IMR-90 (cell line): ENCODE results near the gene SH3BP5. TPM values are rescaled to one million over a fixed set of nuclear protein-coding genes. Genes with fewer than 3 reads are reported as not detected.

ENCODE experiments used
- ATAC-seq: fragments of 200-7000 bp; cut with Tn5 transposase; 2 replicates; pipeline ENCODE4 v1.9.1; 2020; ENCODE audit warnings: low read depth, mild to moderate bottlenecking, moderate library complexity
- BruUV-seq: library from RNA; stranded (reverse); fragments of 400-500 nt; replicated peaks from 2 replicates; lab custom pipeline; 2021; lab: Mats Ljungman, UMichigan
- CTCF ChIA-PET: fragments of 300-600 bp; formaldehyde crosslinking; extraction: SDS; loops from one replicate; lab custom pipeline; 2021; ENCODE audit warnings: antibody characterized with exemption; lab: Yijun Ruan, JAX
- POLR2A ChIA-PET: fragments of 300-600 bp; sonication (Branson Sonifier 250); formaldehyde crosslinking; loops from one replicate; lab custom pipeline; 2022; ENCODE audit warnings: antibody characterized with exemption; ENCODE audit not compliant: unreplicated experiment; lab: Charles Lee
- DNase-seq: peaks from one replicate; pipeline ENCODE4 v3.0.0; 2013
- H2AFZ ChIP-seq: replicated peaks from 2 replicates; pipeline ENCODE3; 2013; ENCODE audit warnings: low read length, mild to moderate bottlenecking; ENCODE audit not compliant: poor library complexity
- H2AK5ac ChIP-seq: 2 replicates; pipeline ENCODE4 v1.6.1; 2013; ENCODE audit warnings: low read depth, low read length, inconsistent platforms
- H2AK9ac ChIP-seq: replicated peaks from 2 replicates; pipeline ENCODE3; 2013; ENCODE audit warnings: mild to moderate bottlenecking, low read depth, low read length, moderate library complexity; ENCODE audit not compliant: poor library complexity
- H2BK120ac ChIP-seq: 2 replicates; pipeline ENCODE4 v1.6.1; 2013; ENCODE audit warnings: low read depth, low read length, inconsistent platforms
- H2BK15ac ChIP-seq: 3 replicates; pipeline ENCODE4 v1.6.1; 2013; ENCODE audit warnings: low read depth, low read length, inconsistent platforms
- H2BK20ac ChIP-seq: 2 replicates; pipeline ENCODE4 v1.6.1; 2013; ENCODE audit warnings: low read depth, mild to moderate bottlenecking, inconsistent platforms, low read length, moderate library complexity
- H2BK5ac ChIP-seq: 2 replicates; pipeline ENCODE4 v1.6.1; 2013; ENCODE audit warnings: mild to moderate bottlenecking, low read depth, low read length, inconsistent platforms; ENCODE audit not compliant: poor library complexity, severe bottlenecking
- H3K14ac ChIP-seq: replicated peaks from 2 replicates; pipeline ENCODE4 v1.6.1; 2013; ENCODE audit warnings: low read depth, low read length, inconsistent platforms
- H3K18ac ChIP-seq: 2 replicates; pipeline ENCODE4 v1.6.1; 2013; ENCODE audit warnings: low read depth, low read length, control low read depth
- H3K23ac ChIP-seq: 2 replicates; pipeline ENCODE4 v1.6.1; 2013; ENCODE audit warnings: low read depth, low read length, inconsistent platforms
- H3K27ac ChIP-seq: 2 replicates; pipeline ENCODE4 v1.5.1; 2013; ENCODE audit warnings: mild to moderate bottlenecking, control low read depth, low read length; ENCODE audit not compliant: insufficient read depth
- H3K27me3 ChIP-seq: 2 replicates; pipeline ENCODE4 v1.6.1; 2013; ENCODE audit warnings: low read length; ENCODE audit not compliant: control insufficient read depth, insufficient read depth
- H3K36me3 ChIP-seq: 2 replicates; pipeline ENCODE4 v1.6.1; 2013; ENCODE audit warnings: low read length, mixed read lengths; ENCODE audit not compliant: control insufficient read depth, insufficient read depth
- H3K4ac ChIP-seq: 2 replicates; pipeline ENCODE4 v1.6.1; 2013; ENCODE audit warnings: low read depth, low read length, inconsistent platforms
- H3K4me1 ChIP-seq: 2 replicates; pipeline ENCODE4 v1.6.1; 2013; ENCODE audit warnings: low read length, mixed read lengths; ENCODE audit not compliant: control insufficient read depth, insufficient read depth
- H3K4me2 ChIP-seq: 2 replicates; pipeline ENCODE4 v1.6.1; 2013; ENCODE audit warnings: low read depth, mild to moderate bottlenecking, control low read depth, low read length, moderate library complexity
- H3K4me3 ChIP-seq: 2 replicates; pipeline ENCODE4 v1.5.1; 2013; ENCODE audit warnings: low read depth, mild to moderate bottlenecking, control low read depth, low read length, moderate library complexity; ENCODE audit not compliant: insufficient read depth
- H3K56ac ChIP-seq: 2 replicates; pipeline ENCODE4 v1.6.1; 2013; ENCODE audit warnings: low read length, inconsistent platforms; ENCODE audit not compliant: insufficient read depth; ENCODE audit errors: extremely low read depth
- H3K79me1 ChIP-seq, 2 experiments: 2 replicates each; pipeline ENCODE4 v1.6.1; 2013; ENCODE audit warnings: low read length in 2 of 2, inconsistent platforms in 1 of 2, low read depth in 1 of 2
- H3K9ac ChIP-seq: 2 replicates; pipeline ENCODE4 v1.6.1; 2013; ENCODE audit warnings: low read depth, low read length, control low read depth
- H3K9me1 ChIP-seq: 2 replicates; pipeline ENCODE4 v1.6.1; 2013; ENCODE audit warnings: low read length, inconsistent platforms; ENCODE audit not compliant: insufficient read depth
- H3K9me3 ChIP-seq: 2 replicates; pipeline ENCODE4 v1.6.1; 2013; ENCODE audit warnings: low read length; ENCODE audit not compliant: control insufficient read depth, insufficient read depth
- H4K20me1 ChIP-seq: 2 replicates; pipeline ENCODE4 v1.6.1; 2013; ENCODE audit warnings: low read length, inconsistent platforms; ENCODE audit not compliant: insufficient read depth
- H4K5ac ChIP-seq: 2 replicates; pipeline ENCODE4 v1.6.1; 2013; ENCODE audit warnings: mild to moderate bottlenecking, low read depth, low read length, control low read depth
- H4K8ac ChIP-seq, 2 experiments: 2 replicates each; pipeline ENCODE4 v1.6.1; 2013; ENCODE audit warnings: low read depth in 2 of 2, low read length in 2 of 2, control low read depth in 1 of 2, inconsistent platforms in 1 of 2
- H4K91ac ChIP-seq: 2 replicates; pipeline ENCODE4 v1.6.1; 2013; ENCODE audit warnings: low read depth, low read length, inconsistent platforms; ENCODE audit not compliant: insufficient read depth
- BHLHE40 ChIP-seq: fragments of 150-350 bp; IDR thresholded peaks from 2 replicates; pipeline ENCODE4 v1.6.1; 2016; ENCODE audit warnings: mild to moderate bottlenecking, low read depth, low read length
- CEBPB ChIP-seq: IDR thresholded peaks from 2 replicates; pipeline ENCODE4 v1.6.1; 2012; ENCODE audit warnings: low read depth, low read length, improper control_type of control experiment
- ELK1 ChIP-seq: fragments of 150-350 bp; IDR thresholded peaks from 2 replicates; pipeline ENCODE4 v1.6.1; 2016; ENCODE audit warnings: low read depth, mild to moderate bottlenecking, low read length, moderate library complexity, borderline replicate concordance
- MAZ ChIP-seq: IDR thresholded peaks from 2 replicates; pipeline ENCODE4 v1.6.1; 2012; ENCODE audit warnings: low read depth, mild to moderate bottlenecking, low read length, improper control_type of control experiment, moderate library complexity, borderline replicate concordance
- MXI1 ChIP-seq: IDR thresholded peaks from 2 replicates; pipeline ENCODE4 v1.6.1; 2012; ENCODE audit warnings: low read depth, mild to moderate bottlenecking, low read length, moderate library complexity, borderline replicate concordance
- NFE2L2 ChIP-seq: fragments of 150-350 bp; IDR thresholded peaks from 2 replicates; pipeline ENCODE4 v1.6.1; 2016; ENCODE audit warnings: low read depth, mild to moderate bottlenecking, low read length
- POLR2A ChIP-seq: IDR thresholded peaks from 2 replicates; pipeline ENCODE4 v1.6.1; 2012; ENCODE audit warnings: mild to moderate bottlenecking, low read depth, low read length
- RAD21 ChIP-seq: IDR thresholded peaks from 2 replicates; pipeline ENCODE4 v1.6.1; 2012; ENCODE audit warnings: low read length, improper control_type of control experiment
- RCOR1 ChIP-seq: IDR thresholded peaks from 2 replicates; pipeline ENCODE4 v1.6.1; 2012; ENCODE audit warnings: mild to moderate bottlenecking, low read length, improper control_type of control experiment; ENCODE audit not compliant: insufficient replicate concordance
- WGBS, 2 experiments: methylation state at CpG; one replicate each; pipeline versions ENCODE4 v1.1.5 to v1.1.7; 2013; ENCODE audit warnings: missing lambda C conversion rate in 2 of 2; ENCODE audit not compliant: insufficient read length in 1 of 2; ENCODE audit errors: extremely low coverage in 2 of 2; 5-methylcytosine and 5-hydroxymethylcytosine counted together
- dilution Hi-C: fragments of 300-500 bp; cut with HindIII; formaldehyde crosslinking; loops from one replicate; pipeline ENCODE4 v1.14.3; 2018; ENCODE audit warnings: low sequenced_read_pairs; ENCODE audit not compliant: unreplicated experiment
- in situ Hi-C: fragments of 300-500 bp; cut with MboI; formaldehyde crosslinking; loops from 3 replicates; pipeline ENCODE4 v1.14.3; 2019; ENCODE audit warnings: low sequenced_read_pairs, inconsistent platforms, mixed read lengths
- intact Hi-C: fragments of 100-400 bp; cut with micrococcal nuclease; formaldehyde crosslinking; loops from 2 replicates; pipeline ENCODE4 v1.10.0; 2022
- polyA plus RNA-seq, 3 experiments: library from polyadenylated mRNA; depleted of rRNA; stranded (reverse); fragments of >200 nt; gene quantifications; 2 replicates each; pipeline ENCODE4 v1.2.3, GENCODE V29; 2012; ENCODE audit warnings: low replicate concordance in 1 of 3
- total RNA-seq: library from RNA; depleted of rRNA; stranded (reverse); fragments of >200 nt; gene quantifications from 2 replicates; pipeline ENCODE4 v1.2.3, GENCODE V29; 2012
- TF ChIP-seq, protein P1 (sequence below): conservative IDR thresholded peaks from 2 replicates; pipeline ENCODE4 v1.5.1; 2012; ENCODE audit warnings: mild to moderate bottlenecking, low read depth, low read length, improper control_type of control experiment

Gene SH3BP5
- total and polyA plus RNA-seq, 2 of the 4 experiments (the other 2 are of a cell fraction) = 14.0 to 23.5 TPM

DNA sequence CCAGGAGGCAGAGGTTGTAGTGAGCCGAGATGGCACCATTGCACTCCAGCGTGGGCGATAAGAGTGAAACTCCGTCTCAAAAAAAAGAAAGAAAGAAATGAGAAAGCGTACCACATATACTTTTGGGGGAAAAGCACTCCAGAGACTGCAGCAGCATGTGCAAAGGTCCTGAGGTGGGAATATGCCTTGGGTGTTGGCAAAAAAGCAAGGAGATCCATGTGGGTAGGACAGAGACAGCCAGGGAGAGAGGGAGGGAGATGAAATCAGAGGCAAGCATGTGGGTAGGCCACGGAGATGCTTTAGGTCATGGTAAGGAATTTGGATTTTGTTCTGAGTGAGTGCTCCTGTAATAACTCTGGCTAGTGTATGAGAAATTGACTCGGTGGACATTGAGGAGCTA is 3.7 kb upstream of the SH3BP5 start:
- DNase-seq (no peak), ATAC-seq (no peak)
- Histone ChIP-seq H4K5ac (no peak overlapping the region), H2BK20ac (no peak overlapping the region), H4K8ac (no peak overlapping the region), H4K20me1 (no peaks in the 10 kb centered on the region), H3K4me3 (no peak overlapping the region), H3K4me2 (no peak overlapping the region), H2AFZ (no peak overlapping the region), H2BK5ac (no peak overlapping the region), H2BK15ac (no peak overlapping the region), H3K4ac (no peak overlapping the region), H2BK120ac (no peak overlapping the region), H3K27me3 (no peaks in the 10 kb centered on the region), H3K56ac (no peak overlapping the region), H2AK5ac (no peak overlapping the region), H3K9me1 (peaks cover 7% of the 10 kb centered on the region; the same call in 1 of the 2 replicates), H3K4me1 (peaks cover 4% of the 10 kb centered on the region; the same call in 1 of the 2 replicates), H2AK9ac (no peak overlapping the region), H3K9me3 (no peaks in the 10 kb centered on the region), H3K79me1 (peaks cover 0 to 3% of the 10 kb centered on the region in 2 experiments; a peak in 1 of 4 replicates), H3K23ac (no peak overlapping the region), H3K14ac (no peak overlapping the region), H3K9ac (no peak overlapping the region), H4K91ac (no peak overlapping the region), H3K27ac (no peak overlapping the region), H3K18ac (no peak overlapping the region), H3K36me3 (no peaks in the 10 kb centered on the region)
- in situ Hi-C loops = no loop called here
- CTCF ChIA-PET = interaction anchor here (0.5 kb wide), 1 partner anchor 121 kb away, joined by 3 read pairs; no protein-coding TSS in a partner anchor
- dilution Hi-C loops = no loop called here
- no TSS peak for BruUV-seq
- POLR2A ChIA-PET = no interaction called here
- TF ChIP-seq NFE2L2 = no peak
- TF ChIP-seq CEBPB = no peak
- no peak for TF ChIP-seq POLR2A
- TF ChIP-seq RCOR1 = no peak
- TF ChIP-seq RAD21 = no peak
- no peak for TF ChIP-seq ELK1
- TF ChIP-seq BHLHE40 = no peak
- TF ChIP-seq, protein P1, sequence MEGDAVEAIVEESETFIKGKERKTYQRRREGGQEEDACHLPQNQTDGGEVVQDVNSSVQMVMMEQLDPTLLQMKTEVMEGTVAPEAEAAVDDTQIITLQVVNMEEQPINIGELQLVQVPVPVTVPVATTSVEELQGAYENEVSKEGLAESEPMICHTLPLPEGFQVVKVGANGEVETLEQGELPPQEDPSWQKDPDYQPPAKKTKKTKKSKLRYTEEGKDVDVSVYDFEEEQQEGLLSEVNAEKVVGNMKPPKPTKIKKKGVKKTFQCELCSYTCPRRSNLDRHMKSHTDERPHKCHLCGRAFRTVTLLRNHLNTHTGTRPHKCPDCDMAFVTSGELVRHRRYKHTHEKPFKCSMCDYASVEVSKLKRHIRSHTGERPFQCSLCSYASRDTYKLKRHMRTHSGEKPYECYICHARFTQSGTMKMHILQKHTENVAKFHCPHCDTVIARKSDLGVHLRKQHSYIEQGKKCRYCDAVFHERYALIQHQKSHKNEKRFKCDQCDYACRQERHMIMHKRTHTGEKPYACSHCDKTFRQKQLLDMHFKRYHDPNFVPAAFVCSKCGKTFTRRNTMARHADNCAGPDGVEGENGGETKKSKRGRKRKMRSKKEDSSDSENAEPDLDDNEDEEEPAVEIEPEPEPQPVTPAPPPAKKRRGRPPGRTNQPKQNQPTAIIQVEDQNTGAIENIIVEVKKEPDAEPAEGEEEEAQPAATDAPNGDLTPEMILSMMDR = no peak
- TF ChIP-seq MAZ = no peak
- TF ChIP-seq MXI1 = no peak
- intact Hi-C loops = no loop called here
- 90% methylated on average over 3 of the region's 7 CpGs; no CpG with 5 or more reads in 1 of the 2 experiments for WGBS, 2 experiments
